ENCODE measurements around the gene NRG3.

DNA sequence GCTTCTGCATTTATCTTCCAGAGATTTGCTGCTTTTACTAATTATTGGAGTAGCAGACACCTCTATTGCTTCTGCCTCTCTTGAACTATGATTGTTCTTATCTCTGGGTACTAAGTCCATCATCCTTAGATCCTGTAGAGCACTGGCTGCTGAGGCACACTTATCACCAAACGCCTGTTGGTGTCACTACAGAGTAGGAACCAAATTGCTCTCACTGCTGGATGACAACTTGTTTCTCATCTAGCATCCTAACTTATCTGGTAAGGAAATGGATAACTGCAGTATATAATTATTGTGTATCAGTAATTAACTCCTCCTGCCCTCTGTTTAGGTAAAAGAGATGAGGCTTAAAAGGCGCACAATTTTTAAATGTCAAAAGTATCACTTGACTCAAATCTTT is 1059.4 kb downstream of the NRG3 start:
- TF ChIP-seq, protein P1, sequence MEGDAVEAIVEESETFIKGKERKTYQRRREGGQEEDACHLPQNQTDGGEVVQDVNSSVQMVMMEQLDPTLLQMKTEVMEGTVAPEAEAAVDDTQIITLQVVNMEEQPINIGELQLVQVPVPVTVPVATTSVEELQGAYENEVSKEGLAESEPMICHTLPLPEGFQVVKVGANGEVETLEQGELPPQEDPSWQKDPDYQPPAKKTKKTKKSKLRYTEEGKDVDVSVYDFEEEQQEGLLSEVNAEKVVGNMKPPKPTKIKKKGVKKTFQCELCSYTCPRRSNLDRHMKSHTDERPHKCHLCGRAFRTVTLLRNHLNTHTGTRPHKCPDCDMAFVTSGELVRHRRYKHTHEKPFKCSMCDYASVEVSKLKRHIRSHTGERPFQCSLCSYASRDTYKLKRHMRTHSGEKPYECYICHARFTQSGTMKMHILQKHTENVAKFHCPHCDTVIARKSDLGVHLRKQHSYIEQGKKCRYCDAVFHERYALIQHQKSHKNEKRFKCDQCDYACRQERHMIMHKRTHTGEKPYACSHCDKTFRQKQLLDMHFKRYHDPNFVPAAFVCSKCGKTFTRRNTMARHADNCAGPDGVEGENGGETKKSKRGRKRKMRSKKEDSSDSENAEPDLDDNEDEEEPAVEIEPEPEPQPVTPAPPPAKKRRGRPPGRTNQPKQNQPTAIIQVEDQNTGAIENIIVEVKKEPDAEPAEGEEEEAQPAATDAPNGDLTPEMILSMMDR (conservative IDR thresholded peaks at IDR 0.05 in 1 of 2, IDR thresholded peaks at IDR 0.05 in 1 of 2; ENCODE audit: low read depth in 1 of 2, low read length in 2 of 2): no peak
- no peak for TF ChIP-seq EZH2 (IDR thresholded peaks at IDR 0.05; ENCODE audit: low read length, missing control alignments)

Data from fibroblast of lung (primary cell).